Memory B cell (primary cell): ENCODE measurements around the gene MRPL19.
"Not testable (repeated sequence)": the region's sequence is repeated elsewhere in the genome, so short reads cannot be mapped to it uniquely, and the experiment has no call there.

Source experiments
- ATAC-seq: fragments of 150-1000 bp; cut with Tn5 transposase; 2 replicates; pipeline ENCODE4 v1.10.0; 2021; ENCODE audit warnings: low read depth, mild to moderate bottlenecking, moderate library complexity
- DNase-seq, 2 donors: peaks; one replicate each; pipeline ENCODE4 v3.0.0; 2022; ENCODE audit warnings: low spot score in 2 of 2
- H3K27ac Mint-ChIP-seq: one replicate; pipeline ENCODE4 v1.8.0; 2022; ENCODE audit warnings: mild to moderate bottlenecking, moderate library complexity, mixed read lengths
- H3K27me3 Mint-ChIP-seq: one replicate; pipeline ENCODE4 v1.8.0; 2022; ENCODE audit warnings: mixed read lengths
- H3K36me3 Mint-ChIP-seq: one replicate; pipeline ENCODE4 v1.8.0; 2022; ENCODE audit warnings: mild to moderate bottlenecking, mixed read lengths
- H3K4me1 Mint-ChIP-seq: one replicate; pipeline ENCODE4 v1.8.0; 2022; ENCODE audit warnings: mixed read lengths
- H3K4me3 Mint-ChIP-seq: one replicate; pipeline ENCODE4 v1.8.0; 2022; ENCODE audit warnings: mild to moderate bottlenecking, moderate library complexity, mixed read lengths
- H3K9me3 Mint-ChIP-seq: one replicate; pipeline ENCODE4 v1.8.0; 2022; ENCODE audit warnings: mixed read lengths

The MRPL19 gene

DNA sequence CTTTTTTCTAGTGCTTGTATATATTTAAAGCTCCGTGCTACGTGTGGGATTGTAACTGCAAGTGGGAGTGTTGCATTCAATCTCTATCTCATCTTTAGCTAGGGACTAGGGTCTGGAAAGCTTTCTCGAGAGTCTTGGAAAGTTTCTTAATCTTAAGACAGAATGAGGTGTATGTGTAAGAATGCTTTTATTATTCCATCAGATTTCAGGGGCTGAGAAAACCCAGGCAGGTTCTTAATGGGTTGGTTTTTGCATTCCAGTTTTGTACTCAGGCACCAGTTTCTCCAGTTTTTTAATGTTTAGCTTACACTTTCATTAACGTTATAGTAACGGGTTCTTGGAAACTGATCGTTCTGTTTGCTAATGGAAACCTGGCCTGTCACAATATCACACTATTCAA, 20.3 kb downstream of the MRPL19 start:
- H3K27me3 Mint-ChIP-seq, result no peaks in the 10 kb centered on the region
- H3K4me1 Mint-ChIP-seq, result no peaks in the 10 kb centered on the region
- DNase-seq (no peak), ATAC-seq (no peak)
- peaks cover 14% of the 10 kb centered on the region for H3K36me3 Mint-ChIP-seq
- H3K27ac Mint-ChIP-seq, result no peak overlapping the region
- H3K9me3 Mint-ChIP-seq, result no peaks in the 10 kb centered on the region
- no peak overlapping the region for H3K4me3 Mint-ChIP-seq

DNA sequence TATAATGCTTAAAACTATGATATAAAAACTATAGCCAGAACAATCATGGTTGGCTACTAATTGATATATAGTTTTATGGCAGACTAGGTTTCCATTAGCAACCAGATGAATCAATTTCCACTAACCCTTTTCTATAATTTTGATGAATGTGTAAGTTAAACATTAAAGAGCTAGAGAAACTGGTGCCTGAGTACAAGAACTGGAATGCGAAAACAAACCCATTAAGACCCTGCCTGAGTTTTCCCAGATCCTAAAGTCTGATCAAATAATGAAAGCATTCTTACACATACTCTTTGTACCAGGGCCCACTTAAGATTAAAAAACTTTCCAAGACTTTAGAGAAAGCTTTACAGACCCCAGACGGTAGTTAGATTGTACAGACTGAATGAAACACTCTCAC, 21.3 kb downstream of the MRPL19 start:
- Mint-ChIP-seq H3K27me3 (no peaks in the 10 kb centered on the region), H3K36me3 (peaks cover 20% of the 10 kb centered on the region), H3K4me1 (no peaks in the 10 kb centered on the region)

DNA sequence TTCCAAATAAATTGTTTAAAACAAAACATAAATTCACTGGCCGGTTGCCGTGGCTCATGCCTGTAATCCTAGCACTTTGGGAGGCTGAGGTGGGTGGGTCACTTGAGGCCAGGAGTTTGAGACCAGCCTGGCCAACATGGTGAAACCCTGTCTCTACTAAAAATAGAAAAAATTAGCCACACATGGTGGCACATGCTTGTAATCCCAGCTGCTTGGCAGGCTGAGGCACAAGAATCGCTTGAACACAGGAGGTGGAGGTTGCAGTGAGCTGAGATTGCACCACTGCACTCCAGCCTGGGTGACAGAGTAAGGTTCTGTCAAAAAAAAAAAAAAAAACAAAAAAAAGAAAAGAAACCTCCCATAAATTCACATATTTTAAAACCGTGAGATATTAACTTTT, 28.8 kb downstream of the MRPL19 start:
- H3K36me3 Mint-ChIP-seq, result peaks cover 22% of the 10 kb centered on the region
- H3K9me3 Mint-ChIP-seq, H3K27ac Mint-ChIP-seq, DNase-seq, H3K4me1 Mint-ChIP-seq, H3K27me3 Mint-ChIP-seq, ATAC-seq, H3K4me3 Mint-ChIP-seq: not testable (repeated sequence)

More for the DNA sequence above, 21.3 kb downstream of the MRPL19 start:
- Mint-ChIP-seq H3K4me3 (no peak overlapping the region), H3K27ac (no peak overlapping the region), H3K9me3 (no peaks in the 10 kb centered on the region)
- ATAC-seq, result no peak
- DNase-seq, result no peak

DNA sequence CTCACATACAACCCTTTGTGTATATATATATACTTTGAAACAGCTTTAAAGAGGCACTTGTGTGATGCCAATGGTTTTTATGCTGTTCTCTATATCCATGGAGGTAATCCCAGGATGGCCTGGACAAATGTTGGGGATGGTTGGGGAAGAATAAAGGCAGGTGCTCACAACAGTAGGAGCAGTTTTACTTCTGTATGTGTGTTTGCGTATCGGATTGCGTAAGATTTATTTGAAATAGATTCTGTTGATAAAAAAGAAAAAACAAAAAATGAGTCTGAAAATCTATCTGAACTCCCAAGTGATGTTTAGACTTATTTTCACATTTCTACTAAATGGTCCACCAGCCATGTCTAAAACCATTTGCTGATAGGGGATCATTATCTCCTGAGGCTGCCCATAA, 29.3 kb downstream of the MRPL19 start:
- ATAC-seq (no peak), DNase-seq (no peak)
- Mint-ChIP-seq H3K9me3 (no peaks in the 10 kb centered on the region), H3K4me1 (peaks cover 8% of the 10 kb centered on the region), H3K27me3 (no peaks in the 10 kb centered on the region), H3K27ac (no peak overlapping the region), H3K4me3 (no peak overlapping the region), H3K36me3 (peaks cover 22% of the 10 kb centered on the region)

DNA sequence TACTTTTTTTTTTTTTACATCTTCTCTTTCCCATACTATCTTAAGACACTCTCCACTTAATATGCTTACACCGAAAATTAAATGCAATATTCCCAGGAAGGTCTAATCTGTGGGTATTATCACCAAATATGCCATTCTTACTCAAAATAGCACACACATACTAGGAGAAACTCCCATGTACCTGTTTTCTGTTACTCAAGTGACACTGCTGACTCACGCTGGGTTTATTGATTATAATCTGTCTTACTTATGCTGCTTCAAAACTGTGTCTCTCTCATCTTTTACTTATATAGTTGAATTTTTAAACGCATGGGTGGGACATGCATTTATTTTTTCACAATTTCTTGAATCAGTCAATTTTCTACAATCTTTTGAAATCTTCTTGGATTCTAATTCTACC, 29.9 kb downstream of the MRPL19 start:
- no peaks in the 10 kb centered on the region for H3K27me3 Mint-ChIP-seq
- peaks cover 8% of the 10 kb centered on the region for H3K4me1 Mint-ChIP-seq
- H3K4me3 Mint-ChIP-seq, result no peak overlapping the region
- H3K27ac Mint-ChIP-seq, result no peak overlapping the region
- no peak for ATAC-seq
- no peaks in the 10 kb centered on the region for H3K9me3 Mint-ChIP-seq
- peaks cover 17% of the 10 kb centered on the region for H3K36me3 Mint-ChIP-seq
- no peak for DNase-seq

DNA sequence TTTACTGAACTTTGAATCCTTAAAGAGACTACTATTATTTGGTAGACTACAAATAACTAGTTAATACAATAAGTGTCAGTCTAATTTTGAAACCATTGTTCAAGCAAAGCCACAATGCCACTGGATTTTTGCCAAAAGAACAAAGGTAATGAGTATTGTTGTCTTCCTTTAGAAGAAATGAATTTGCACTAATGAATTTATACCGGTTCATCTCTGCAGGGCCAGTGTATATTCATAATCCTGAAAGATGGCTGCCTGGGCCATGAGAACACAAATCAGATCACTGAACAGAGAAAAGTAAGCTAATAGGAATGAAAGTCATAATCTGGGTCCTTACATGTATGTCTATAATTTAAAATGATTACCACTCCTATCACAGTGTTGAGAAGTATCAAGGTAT, 33.0 kb downstream of the MRPL19 start:
- Mint-ChIP-seq H3K9me3 (no peaks in the 10 kb centered on the region), H3K27me3 (no peaks in the 10 kb centered on the region), H3K4me1 (peaks cover 8% of the 10 kb centered on the region), H3K27ac (no peak overlapping the region), H3K4me3 (no peak overlapping the region), H3K36me3 (peaks cover 23% of the 10 kb centered on the region)
- DNase-seq (no peak), ATAC-seq (no peak)

DNA sequence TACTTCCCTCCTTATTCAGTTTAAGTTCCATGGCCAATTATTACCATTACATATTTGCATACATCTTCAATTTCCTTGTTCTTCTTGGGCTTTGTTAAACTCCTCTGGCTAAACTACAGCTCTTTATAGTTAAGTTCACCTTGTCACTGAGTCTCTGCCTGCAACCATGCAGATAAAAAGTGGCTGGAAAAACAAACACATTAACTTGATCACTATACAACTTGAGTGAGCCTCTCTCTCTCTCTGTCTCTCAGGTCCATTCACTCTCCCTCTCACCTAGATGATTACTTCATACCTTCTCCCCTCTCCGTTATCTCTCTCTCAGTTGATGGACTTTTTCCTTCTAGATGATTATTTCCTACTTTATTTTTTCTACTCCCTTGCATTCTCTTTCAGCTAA, 33.8 kb downstream of the MRPL19 start:
- Mint-ChIP-seq H3K9me3 (no peaks in the 10 kb centered on the region), H3K27ac (peak overlapping the region; percentile 28), H3K4me1 (peaks cover 8% of the 10 kb centered on the region), H3K27me3 (no peaks in the 10 kb centered on the region), H3K4me3 (no peak overlapping the region), H3K36me3 (peaks cover 29% of the 10 kb centered on the region)
- DNase-seq (no peak), ATAC-seq (no peak)

DNA sequence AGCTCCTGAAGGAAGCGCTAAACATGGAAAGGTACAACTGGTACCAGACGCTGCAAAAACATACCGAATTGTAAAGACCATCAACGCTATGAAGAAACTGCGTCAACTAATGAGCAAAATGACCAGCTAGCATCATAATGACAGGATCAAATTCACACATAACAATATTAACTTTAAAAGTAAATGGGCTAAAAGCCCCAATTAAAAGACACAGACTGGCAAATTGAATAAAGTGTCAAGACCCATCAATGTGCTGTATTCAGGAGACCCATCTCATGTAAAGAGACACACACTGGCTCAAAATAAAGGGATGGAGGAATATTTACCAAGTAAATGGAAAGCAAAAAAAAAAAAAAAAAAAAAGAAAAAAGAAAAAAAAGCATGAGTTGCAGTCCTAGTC, 36.8 kb downstream of the MRPL19 start:
- not testable (repeated sequence) for H3K9me3 Mint-ChIP-seq, ATAC-seq, H3K27ac Mint-ChIP-seq, DNase-seq, H3K4me1 Mint-ChIP-seq, H3K27me3 Mint-ChIP-seq, H3K4me3 Mint-ChIP-seq
- peaks cover 40% of the 10 kb centered on the region for H3K36me3 Mint-ChIP-seq

DNA sequence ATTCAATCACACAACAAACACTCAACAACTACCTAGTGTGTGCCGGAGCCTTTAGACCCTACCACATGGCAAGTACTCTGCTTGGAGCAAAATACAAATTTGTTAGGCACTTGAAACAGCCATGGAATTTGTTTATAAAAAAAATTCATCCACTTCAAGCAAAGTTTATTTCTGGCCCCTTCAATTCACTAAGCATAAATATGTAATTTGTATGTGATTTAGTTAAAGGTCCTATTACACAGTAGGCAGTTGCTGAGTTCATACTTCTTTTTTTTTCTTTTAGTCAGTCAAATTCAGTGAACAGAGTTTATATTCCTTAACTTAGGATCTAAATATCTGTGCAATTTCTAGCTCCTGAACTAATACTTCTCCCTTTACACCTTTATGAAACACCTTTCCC, 41.6 kb downstream of the MRPL19 start:
- DNase-seq (no peak), ATAC-seq (no peak)
- no peaks in the 10 kb centered on the region for H3K27me3 Mint-ChIP-seq
- H3K9me3 Mint-ChIP-seq, result no peaks in the 10 kb centered on the region
- no peaks in the 10 kb centered on the region for H3K4me1 Mint-ChIP-seq
- H3K36me3 Mint-ChIP-seq, result peaks cover 39% of the 10 kb centered on the region
- no peak overlapping the region for H3K4me3 Mint-ChIP-seq
- H3K27ac Mint-ChIP-seq, result no peak overlapping the region

DNA sequence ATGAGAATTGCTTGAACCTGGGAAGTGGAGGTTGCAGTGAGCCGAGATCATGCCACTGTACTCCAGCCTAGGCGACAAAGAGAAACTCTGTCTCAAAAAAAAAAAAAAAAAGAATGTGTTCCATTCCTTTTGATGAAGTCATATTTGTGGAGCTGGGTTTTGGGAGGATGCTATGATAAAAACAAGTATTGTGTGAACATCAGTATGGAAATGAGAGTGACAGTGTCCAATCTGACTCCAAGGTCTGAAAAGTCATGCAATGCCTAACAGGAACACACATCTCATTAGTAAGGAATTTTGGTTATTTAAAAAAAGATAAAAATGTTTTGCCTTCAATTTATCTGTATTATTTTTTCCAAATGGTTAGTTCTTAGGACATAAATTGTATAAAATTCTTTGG, 52.3 kb downstream of the MRPL19 start:
- DNase-seq, result no peak
- Mint-ChIP-seq H3K9me3 (peaks cover 2% of the 10 kb centered on the region), H3K27me3 (no peaks in the 10 kb centered on the region), H3K4me3 (no peak overlapping the region), H3K4me1 (no peaks in the 10 kb centered on the region), H3K36me3 (peaks cover 40% of the 10 kb centered on the region), H3K27ac (no peak overlapping the region)
- no peak for ATAC-seq

DNA sequence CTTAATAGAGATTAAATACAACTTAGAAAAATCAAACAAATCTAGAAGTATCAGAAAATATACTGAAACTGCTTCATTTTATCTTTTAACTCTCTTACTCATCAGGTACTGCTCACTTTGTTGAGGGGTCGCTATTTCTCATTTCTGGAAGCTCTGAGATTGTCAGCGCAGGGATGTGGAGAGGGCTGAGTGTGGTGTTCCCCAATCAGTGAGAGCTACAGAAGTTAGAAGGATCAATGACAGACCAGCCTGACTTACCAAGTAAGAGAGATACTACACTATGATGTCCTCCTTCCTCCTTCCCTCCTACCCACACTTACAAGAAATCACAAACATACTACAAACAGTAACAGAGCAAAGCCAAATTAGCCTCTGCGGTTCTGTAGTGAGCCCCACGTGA, 56.0 kb downstream of the MRPL19 start:
- Mint-ChIP-seq H3K4me3 (no peak overlapping the region), H3K4me1 (peaks cover 2% of the 10 kb centered on the region), H3K36me3 (peaks cover 48% of the 10 kb centered on the region), H3K9me3 (peaks cover 2% of the 10 kb centered on the region), H3K27ac (no peak overlapping the region), H3K27me3 (no peaks in the 10 kb centered on the region)
- no peak for ATAC-seq
- DNase-seq, result no peak

DNA sequence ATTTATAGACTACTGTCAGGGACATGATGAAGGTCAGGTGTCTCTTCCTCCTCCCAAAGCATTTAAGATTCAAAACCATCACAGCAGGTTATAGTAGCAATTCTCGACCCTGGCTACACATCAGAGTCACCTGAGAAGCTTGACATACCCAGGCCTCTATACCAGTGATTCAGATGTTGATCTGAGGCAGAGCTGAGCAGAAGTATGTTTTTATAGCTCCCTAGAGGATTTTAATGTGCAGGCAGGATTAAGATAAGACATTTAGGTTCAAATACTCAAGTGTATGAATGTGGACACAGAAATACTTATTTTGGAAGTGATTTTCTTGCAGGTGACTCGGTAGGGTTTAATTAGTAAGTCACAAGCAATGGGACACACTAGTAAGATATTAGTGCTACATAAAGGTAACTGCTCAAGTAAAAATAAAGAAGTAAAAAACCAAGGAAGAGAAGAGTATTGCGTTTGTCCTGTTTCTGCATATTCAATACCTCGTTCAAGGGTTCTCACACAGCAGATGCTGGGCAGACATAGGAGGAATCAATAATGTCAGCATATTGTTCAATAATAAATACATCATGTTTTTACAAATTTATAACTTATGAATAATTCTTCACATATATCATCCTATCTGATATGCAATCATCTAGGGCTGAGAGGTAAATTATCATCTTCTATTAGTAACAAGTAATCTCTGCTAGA, 57.2 kb downstream of the MRPL19 start:
- Mint-ChIP-seq H3K4me1 (peaks cover 5% of the 10 kb centered on the region), H3K27ac (no peak overlapping the region), H3K4me3 (no peak overlapping the region), H3K36me3 (peaks cover 42% of the 10 kb centered on the region), H3K27me3 (no peaks in the 10 kb centered on the region), H3K9me3 (no peaks in the 10 kb centered on the region)
- DNase-seq (no peak), ATAC-seq (no peak)

DNA sequence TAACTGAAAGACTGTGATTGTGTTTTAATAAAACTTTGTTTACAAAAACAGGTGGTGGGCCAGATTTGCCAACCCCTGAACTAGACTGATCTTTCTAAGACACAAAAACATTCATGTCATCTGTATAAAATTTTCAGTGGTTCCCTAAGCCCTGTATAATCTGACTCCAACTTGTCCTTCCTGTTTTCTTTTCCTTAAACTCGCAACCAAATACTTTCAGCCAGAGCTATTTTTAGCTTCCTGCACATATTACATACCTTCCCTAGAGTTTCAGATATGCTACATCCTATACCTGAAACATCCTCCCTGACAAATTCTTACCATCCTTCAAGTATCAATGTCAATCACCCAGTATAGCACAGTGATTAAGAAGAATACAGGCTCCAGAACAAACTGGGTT, 59.3 kb downstream of the MRPL19 start:
- H3K27ac Mint-ChIP-seq, result no peak overlapping the region
- no peak for ATAC-seq

DNA sequence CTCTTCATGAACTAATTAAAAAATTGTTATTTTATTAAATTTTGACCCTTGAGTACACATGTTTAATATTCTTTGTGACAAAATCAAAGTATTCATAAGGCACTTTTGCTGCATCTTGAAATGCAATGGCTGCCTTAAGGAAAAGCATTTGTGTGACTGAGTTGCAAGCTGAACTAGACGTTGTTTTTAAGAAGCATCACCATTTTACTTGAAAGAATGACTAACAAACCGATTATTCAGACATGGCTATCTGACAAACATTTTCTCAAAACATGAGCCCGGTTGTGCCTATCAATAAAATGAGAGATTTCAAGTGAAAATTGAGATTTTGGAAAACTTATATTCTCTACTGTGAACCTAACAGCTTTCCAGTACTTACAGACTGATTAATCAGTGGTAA, 61.3 kb downstream of the MRPL19 start:
- ATAC-seq (no peak), DNase-seq (no peak)
- no peaks in the 10 kb centered on the region for H3K9me3 Mint-ChIP-seq
- peaks cover 9% of the 10 kb centered on the region for H3K4me1 Mint-ChIP-seq
- no peak overlapping the region for H3K27ac Mint-ChIP-seq
- no peaks in the 10 kb centered on the region for H3K27me3 Mint-ChIP-seq
- peaks cover 21% of the 10 kb centered on the region for H3K36me3 Mint-ChIP-seq
- no peak overlapping the region for H3K4me3 Mint-ChIP-seq

More for the DNA sequence above, 59.3 kb downstream of the MRPL19 start:
- Mint-ChIP-seq H3K27me3 (no peaks in the 10 kb centered on the region), H3K36me3 (peaks cover 36% of the 10 kb centered on the region), H3K9me3 (no peaks in the 10 kb centered on the region), H3K4me3 (no peak overlapping the region), H3K4me1 (peaks cover 9% of the 10 kb centered on the region)
- DNase-seq, result no peak

DNA sequence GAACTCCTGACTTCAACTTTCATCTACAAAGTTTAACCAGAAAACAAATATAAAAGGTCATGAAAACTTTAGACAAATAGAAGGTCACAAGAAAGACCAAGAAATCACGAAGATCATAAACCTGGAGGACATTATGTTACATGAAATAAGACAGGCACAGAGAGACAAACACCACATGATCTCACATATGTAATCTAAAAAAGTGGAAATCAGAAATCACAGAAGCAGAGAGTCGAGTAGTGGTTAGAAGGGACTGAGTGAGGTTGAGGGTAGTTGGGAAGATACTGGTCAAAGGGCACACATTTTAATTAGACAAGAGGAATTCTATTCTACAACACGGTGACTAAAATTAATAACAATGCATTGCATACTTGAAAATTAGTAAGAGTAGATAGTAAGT, 62.7 kb downstream of the MRPL19 start:
- Mint-ChIP-seq H3K4me3 (peak overlapping the region; percentile 54), H3K36me3 (peaks cover 14% of the 10 kb centered on the region), H3K27ac (peak overlapping the region; percentile 40), H3K9me3 (no peaks in the 10 kb centered on the region), H3K27me3 (no peaks in the 10 kb centered on the region), H3K4me1 (peaks cover 9% of the 10 kb centered on the region)
- no peak for DNase-seq
- no peak for ATAC-seq
